ENCODE measurements around the gene DDX10.

DDX10 gene

GRCh38 chr11:108973402-108974162, 308.7 kb downstream of the DDX10 start:
- DNase-seq (ENCODE audit: low read depth): no peak
- no peak for TF ChIP-seq POLR2A (IDR thresholded peaks at IDR 0.05; ENCODE audit: extremely low read depth, insufficient read length)
- no peak for TF ChIP-seq MYC (IDR thresholded peaks at IDR 0.05; ENCODE audit: low read depth, low read length)
- TF ChIP-seq, protein P1, sequence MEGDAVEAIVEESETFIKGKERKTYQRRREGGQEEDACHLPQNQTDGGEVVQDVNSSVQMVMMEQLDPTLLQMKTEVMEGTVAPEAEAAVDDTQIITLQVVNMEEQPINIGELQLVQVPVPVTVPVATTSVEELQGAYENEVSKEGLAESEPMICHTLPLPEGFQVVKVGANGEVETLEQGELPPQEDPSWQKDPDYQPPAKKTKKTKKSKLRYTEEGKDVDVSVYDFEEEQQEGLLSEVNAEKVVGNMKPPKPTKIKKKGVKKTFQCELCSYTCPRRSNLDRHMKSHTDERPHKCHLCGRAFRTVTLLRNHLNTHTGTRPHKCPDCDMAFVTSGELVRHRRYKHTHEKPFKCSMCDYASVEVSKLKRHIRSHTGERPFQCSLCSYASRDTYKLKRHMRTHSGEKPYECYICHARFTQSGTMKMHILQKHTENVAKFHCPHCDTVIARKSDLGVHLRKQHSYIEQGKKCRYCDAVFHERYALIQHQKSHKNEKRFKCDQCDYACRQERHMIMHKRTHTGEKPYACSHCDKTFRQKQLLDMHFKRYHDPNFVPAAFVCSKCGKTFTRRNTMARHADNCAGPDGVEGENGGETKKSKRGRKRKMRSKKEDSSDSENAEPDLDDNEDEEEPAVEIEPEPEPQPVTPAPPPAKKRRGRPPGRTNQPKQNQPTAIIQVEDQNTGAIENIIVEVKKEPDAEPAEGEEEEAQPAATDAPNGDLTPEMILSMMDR (IDR thresholded peaks at IDR 0.05; ENCODE audit: low read depth, low read length): no peak
- TF ChIP-seq MAX (IDR thresholded peaks at IDR 0.05; ENCODE audit: low read depth, low read length): no peak
- H3K4me3 ChIP-seq (ENCODE audit: low read depth, low read length): no peak overlapping the region

DNA sequence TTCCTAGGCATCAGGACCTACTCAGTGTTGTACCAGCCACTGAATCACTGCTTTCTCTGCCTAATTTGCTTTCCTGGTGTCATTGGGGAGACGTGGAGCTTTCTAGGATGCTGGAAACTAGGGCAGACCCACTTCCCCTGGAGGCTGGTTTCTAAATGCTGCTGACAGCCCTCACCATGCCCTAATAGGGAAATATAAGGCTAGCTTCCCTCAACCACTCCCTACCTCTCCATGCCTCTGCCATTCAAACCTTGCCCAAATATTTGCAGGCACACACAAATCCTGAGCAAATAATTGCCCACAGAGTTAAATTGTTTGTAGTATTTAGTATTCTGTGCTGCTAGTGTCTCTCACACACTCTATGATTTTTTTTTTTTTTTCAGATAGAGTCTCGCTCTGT, 310.2 kb downstream of the DDX10 start:
- H3K4me3 ChIP-seq (ENCODE audit: low read depth, low read length): no peak overlapping the region
- no peak for TF ChIP-seq MAX (IDR thresholded peaks at IDR 0.05; ENCODE audit: low read depth, low read length)
- no peak for DNase-seq (ENCODE audit: low read depth)

- no peak for DNase-seq (ENCODE audit: low read depth)
- TF ChIP-seq, protein P1 (IDR thresholded peaks at IDR 0.05; ENCODE audit: low read depth, low read length): no peak
- TF ChIP-seq POLR2A (IDR thresholded peaks at IDR 0.05; ENCODE audit: extremely low read depth, insufficient read length) (no peak), MAX (IDR thresholded peaks at IDR 0.05; ENCODE audit: low read depth, low read length) (no peak), MYC (IDR thresholded peaks at IDR 0.05; ENCODE audit: low read depth, low read length) (no peak)
- no peak overlapping the region for H3K4me3 ChIP-seq (ENCODE audit: low read depth, low read length)
Observed at GRCh38 chr11:108975641-108976071, 310.8 kb downstream of the DDX10 start.

GRCh38 chr11:108983636-108984420, 319.0 kb downstream of the DDX10 start:
- TF ChIP-seq, protein P1 (IDR thresholded peaks at IDR 0.05; ENCODE audit: low read depth, low read length): no peak
- TF ChIP-seq MAX (IDR thresholded peaks at IDR 0.05; ENCODE audit: low read depth, low read length) (no peak), MYC (IDR thresholded peaks at IDR 0.05; ENCODE audit: low read depth, low read length) (no peak), POLR2A (IDR thresholded peaks at IDR 0.05; ENCODE audit: extremely low read depth, insufficient read length) (no peak)
- no peak overlapping the region for H3K4me3 ChIP-seq (ENCODE audit: low read depth, low read length)
- DNase-seq (ENCODE audit: low read depth): no peak

GRCh38 chr11:108984523-108984922, 319.7 kb downstream of the DDX10 start:
- no peak for DNase-seq (ENCODE audit: low read depth)
- TF ChIP-seq POLR2A (IDR thresholded peaks at IDR 0.05; ENCODE audit: extremely low read depth, insufficient read length) (no peak), MYC (IDR thresholded peaks at IDR 0.05; ENCODE audit: low read depth, low read length) (no peak), MAX (IDR thresholded peaks at IDR 0.05; ENCODE audit: low read depth, low read length) (no peak)
- TF ChIP-seq, protein P1 (IDR thresholded peaks at IDR 0.05; ENCODE audit: low read depth, low read length): no peak
- no peak overlapping the region for H3K4me3 ChIP-seq (ENCODE audit: low read depth, low read length)

Data from NB4 (cell line).